ENCODE results near the gene RAB7A. TPM values are rescaled to one million over a fixed set of nuclear protein-coding genes. Genes with fewer than 3 reads are reported as not detected.

The RAB7A gene
- total and polyA plus RNA-seq, 2 of the 13 experiments (the other 11 are each of a cell fraction or from before 2014, with no cell fraction given) = 26.5 to 182 TPM

DNA sequence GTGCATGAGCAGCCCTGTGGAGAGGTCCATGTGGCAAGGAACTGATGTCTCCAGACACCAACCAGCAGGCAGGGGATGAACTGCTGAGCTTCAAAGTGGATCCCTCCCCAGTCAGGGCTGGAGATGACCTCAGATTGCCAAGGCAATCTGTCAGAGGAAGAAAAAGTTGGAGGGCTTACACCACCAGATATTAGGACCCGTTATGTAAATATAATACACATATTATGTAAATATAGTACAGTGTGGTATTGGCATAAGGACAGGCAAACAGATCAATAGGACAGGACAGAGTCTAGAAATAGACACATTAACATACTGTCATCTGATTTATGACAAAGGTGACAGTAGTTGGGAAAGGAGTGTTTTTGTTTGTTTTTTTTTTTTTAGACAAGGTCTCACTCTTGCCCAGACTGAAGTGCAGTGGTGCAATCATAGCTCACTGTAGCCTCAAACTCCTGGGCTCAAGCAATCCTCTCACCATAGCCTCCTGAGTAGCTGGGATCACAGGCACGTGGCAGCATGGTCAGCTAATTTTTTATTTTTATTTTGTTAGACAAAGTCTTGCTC is 18.0 kb upstream of the RAB7A start (continued):
- TF ChIP-seq, protein P1, sequence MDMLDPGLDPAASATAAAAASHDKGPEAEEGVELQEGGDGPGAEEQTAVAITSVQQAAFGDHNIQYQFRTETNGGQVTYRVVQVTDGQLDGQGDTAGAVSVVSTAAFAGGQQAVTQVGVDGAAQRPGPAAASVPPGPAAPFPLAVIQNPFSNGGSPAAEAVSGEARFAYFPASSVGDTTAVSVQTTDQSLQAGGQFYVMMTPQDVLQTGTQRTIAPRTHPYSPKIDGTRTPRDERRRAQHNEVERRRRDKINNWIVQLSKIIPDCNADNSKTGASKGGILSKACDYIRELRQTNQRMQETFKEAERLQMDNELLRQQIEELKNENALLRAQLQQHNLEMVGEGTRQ (IDR thresholded peaks at IDR 0.05; ENCODE audit: low read depth, low read length) = no peak
- TF ChIP-seq, protein P1 (CRISPR knock-in tag; IDR thresholded peaks at IDR 0.05; ENCODE audit: borderline replicate concordance) = peak; percentile 54; the same call in 1 of the 2 replicates
- 0 out of 2 replicates have a peak, but pooled peaks have one; percentile 50 for TF ChIP-seq ZNF292 (CRISPR knock-in tag; IDR thresholded peaks at IDR 0.05; ENCODE audit: borderline replicate concordance, low read depth)
- TF ChIP-seq, protein P2, sequence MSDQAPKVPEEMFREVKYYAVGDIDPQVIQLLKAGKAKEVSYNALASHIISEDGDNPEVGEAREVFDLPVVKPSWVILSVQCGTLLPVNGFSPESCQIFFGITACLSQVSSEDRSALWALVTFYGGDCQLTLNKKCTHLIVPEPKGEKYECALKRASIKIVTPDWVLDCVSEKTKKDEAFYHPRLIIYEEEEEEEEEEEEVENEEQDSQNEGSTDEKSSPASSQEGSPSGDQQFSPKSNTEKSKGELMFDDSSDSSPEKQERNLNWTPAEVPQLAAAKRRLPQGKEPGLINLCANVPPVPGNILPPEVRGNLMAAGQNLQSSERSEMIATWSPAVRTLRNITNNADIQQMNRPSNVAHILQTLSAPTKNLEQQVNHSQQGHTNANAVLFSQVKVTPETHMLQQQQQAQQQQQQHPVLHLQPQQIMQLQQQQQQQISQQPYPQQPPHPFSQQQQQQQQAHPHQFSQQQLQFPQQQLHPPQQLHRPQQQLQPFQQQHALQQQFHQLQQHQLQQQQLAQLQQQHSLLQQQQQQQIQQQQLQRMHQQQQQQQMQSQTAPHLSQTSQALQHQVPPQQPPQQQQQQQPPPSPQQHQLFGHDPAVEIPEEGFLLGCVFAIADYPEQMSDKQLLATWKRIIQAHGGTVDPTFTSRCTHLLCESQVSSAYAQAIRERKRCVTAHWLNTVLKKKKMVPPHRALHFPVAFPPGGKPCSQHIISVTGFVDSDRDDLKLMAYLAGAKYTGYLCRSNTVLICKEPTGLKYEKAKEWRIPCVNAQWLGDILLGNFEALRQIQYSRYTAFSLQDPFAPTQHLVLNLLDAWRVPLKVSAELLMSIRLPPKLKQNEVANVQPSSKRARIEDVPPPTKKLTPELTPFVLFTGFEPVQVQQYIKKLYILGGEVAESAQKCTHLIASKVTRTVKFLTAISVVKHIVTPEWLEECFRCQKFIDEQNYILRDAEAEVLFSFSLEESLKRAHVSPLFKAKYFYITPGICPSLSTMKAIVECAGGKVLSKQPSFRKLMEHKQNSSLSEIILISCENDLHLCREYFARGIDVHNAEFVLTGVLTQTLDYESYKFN (CRISPR knock-in tag; conservative IDR thresholded peaks at IDR 0.05) = peak; percentile 96
- TF ChIP-seq, protein P3, sequence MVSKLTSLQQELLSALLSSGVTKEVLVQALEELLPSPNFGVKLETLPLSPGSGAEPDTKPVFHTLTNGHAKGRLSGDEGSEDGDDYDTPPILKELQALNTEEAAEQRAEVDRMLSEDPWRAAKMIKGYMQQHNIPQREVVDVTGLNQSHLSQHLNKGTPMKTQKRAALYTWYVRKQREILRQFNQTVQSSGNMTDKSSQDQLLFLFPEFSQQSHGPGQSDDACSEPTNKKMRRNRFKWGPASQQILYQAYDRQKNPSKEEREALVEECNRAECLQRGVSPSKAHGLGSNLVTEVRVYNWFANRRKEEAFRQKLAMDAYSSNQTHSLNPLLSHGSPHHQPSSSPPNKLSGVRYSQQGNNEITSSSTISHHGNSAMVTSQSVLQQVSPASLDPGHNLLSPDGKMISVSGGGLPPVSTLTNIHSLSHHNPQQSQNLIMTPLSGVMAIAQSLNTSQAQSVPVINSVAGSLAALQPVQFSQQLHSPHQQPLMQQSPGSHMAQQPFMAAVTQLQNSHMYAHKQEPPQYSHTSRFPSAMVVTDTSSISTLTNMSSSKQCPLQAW (CRISPR knock-in tag; IDR thresholded peaks at IDR 0.05) = peak; percentile 16; the same call in 1 of the 2 replicates
- TF ChIP-seq, protein P4, sequence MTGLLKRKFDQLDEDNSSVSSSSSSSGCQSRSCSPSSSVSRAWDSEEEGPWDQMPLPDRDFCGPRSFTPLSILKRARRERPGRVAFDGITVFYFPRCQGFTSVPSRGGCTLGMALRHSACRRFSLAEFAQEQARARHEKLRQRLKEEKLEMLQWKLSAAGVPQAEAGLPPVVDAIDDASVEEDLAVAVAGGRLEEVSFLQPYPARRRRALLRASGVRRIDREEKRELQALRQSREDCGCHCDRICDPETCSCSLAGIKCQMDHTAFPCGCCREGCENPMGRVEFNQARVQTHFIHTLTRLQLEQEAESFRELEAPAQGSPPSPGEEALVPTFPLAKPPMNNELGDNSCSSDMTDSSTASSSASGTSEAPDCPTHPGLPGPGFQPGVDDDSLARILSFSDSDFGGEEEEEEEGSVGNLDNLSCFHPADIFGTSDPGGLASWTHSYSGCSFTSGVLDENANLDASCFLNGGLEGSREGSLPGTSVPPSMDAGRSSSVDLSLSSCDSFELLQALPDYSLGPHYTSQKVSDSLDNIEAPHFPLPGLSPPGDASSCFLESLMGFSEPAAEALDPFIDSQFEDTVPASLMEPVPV (CRISPR knock-in tag; IDR thresholded peaks at IDR 0.05) = 0 out of 2 replicates have a peak, but pooled peaks have one; percentile 53
- 0 out of 2 replicates have a peak, but pooled peaks have one; percentile 26 for TF ChIP-seq ZNF264 (CRISPR knock-in tag; IDR thresholded peaks at IDR 0.05)
- peak; percentile 77 for TF ChIP-seq SOX5 (CRISPR knock-in tag; IDR thresholded peaks at IDR 0.05; ENCODE audit: borderline replicate concordance)
- peak; percentile 65 for TF ChIP-seq SAP130 (CRISPR knock-in tag; IDR thresholded peaks at IDR 0.05; ENCODE audit: low read depth)
- peak; percentile 28; the same call in 1 of the 2 replicates for TF ChIP-seq ZNF563 (CRISPR knock-in tag; IDR thresholded peaks at IDR 0.05)
- TF ChIP-seq, protein P5, sequence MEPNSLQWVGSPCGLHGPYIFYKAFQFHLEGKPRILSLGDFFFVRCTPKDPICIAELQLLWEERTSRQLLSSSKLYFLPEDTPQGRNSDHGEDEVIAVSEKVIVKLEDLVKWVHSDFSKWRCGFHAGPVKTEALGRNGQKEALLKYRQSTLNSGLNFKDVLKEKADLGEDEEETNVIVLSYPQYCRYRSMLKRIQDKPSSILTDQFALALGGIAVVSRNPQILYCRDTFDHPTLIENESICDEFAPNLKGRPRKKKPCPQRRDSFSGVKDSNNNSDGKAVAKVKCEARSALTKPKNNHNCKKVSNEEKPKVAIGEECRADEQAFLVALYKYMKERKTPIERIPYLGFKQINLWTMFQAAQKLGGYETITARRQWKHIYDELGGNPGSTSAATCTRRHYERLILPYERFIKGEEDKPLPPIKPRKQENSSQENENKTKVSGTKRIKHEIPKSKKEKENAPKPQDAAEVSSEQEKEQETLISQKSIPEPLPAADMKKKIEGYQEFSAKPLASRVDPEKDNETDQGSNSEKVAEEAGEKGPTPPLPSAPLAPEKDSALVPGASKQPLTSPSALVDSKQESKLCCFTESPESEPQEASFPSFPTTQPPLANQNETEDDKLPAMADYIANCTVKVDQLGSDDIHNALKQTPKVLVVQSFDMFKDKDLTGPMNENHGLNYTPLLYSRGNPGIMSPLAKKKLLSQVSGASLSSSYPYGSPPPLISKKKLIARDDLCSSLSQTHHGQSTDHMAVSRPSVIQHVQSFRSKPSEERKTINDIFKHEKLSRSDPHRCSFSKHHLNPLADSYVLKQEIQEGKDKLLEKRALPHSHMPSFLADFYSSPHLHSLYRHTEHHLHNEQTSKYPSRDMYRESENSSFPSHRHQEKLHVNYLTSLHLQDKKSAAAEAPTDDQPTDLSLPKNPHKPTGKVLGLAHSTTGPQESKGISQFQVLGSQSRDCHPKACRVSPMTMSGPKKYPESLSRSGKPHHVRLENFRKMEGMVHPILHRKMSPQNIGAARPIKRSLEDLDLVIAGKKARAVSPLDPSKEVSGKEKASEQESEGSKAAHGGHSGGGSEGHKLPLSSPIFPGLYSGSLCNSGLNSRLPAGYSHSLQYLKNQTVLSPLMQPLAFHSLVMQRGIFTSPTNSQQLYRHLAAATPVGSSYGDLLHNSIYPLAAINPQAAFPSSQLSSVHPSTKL (CRISPR knock-in tag; IDR thresholded peaks at IDR 0.05) = peak; percentile 82
- TF ChIP-seq FOXA1 (IDR thresholded peaks at IDR 0.05) = peak; percentile 99
- TF ChIP-seq FOXA1 (CRISPR knock-in tag; IDR thresholded peaks at IDR 0.05) = peak; percentile 50; the same call in 1 of the 2 replicates
- peak; percentile 81 for TF ChIP-seq FOXK2 (IDR thresholded peaks at IDR 0.05)
- TF ChIP-seq ZFY (CRISPR knock-in tag; IDR thresholded peaks at IDR 0.05) = no peak
- TF ChIP-seq ZNF33A (CRISPR knock-in tag; IDR thresholded peaks at IDR 0.05; ENCODE audit: borderline replicate concordance) = peak; percentile 62; the same call in 1 of the 2 replicates
